Stimulated activated naive CD4-positive, alpha-beta T cell (primary cell): ENCODE data around the gene SRGAP3.
A peak's percentile ranks its signal among the peaks of the same experiment; 100 is the strongest.

Experiments
- DNase-seq, 6 experiments: peaks; one replicate each; lab custom pipeline; 2025; lab: John Stamatoyannopoulos, UW

SRGAP3 gene

DNA sequence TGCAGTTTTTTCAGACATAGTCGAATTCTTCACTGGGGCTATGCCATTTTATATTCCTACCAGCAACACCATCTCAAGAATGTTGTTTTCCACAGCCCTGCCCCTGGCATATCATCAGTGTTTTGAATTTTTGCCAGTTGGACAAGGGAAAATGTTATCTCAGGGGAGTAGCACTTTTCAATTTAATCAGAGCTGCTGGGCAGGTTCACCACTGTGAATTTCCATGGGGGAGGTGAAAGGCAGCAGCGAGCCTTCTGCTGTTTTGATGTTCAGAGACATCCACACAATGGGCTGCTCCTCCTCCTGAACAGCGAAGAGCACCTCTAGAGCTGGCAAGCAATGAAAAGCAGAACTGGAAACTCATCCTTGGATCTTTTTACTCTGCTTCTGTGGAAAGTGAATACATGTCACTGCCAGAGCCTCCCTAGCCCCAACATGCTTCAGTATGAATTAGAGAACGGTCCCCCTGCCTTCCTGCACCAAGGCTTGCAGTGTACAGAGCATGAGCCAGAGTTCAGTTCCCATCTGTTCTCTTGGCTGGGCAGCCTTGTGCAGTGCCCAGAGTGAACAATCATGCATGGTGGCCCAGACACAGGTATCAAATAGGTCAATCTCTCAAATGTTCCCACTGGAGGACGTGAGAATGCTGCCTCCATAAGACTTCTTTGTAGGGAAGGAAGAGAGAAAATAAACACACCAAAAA lies 230.0 kb downstream of the SRGAP3 start:
- no peak for DNase-seq

DNA sequence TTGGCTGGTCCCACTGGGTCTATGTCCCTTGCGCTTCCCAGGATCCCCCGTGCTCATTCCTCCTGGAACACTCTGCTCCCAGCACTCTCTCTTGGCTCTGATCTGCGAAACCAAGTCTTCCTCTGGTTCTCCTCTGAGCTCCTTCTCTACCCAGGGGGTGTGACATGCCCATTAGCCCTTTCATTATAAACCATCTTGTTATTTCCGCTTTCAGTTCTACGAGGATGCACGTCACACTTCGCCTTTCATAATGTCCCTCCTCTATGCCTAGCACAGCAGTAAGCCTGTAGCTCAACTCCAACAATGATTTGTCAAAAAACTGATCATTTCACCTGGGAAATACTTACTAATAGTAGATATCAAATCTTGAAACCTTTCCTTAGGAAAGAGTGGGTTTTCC lies 234.2 kb downstream of the SRGAP3 start:
- no peak for DNase-seq

DNA sequence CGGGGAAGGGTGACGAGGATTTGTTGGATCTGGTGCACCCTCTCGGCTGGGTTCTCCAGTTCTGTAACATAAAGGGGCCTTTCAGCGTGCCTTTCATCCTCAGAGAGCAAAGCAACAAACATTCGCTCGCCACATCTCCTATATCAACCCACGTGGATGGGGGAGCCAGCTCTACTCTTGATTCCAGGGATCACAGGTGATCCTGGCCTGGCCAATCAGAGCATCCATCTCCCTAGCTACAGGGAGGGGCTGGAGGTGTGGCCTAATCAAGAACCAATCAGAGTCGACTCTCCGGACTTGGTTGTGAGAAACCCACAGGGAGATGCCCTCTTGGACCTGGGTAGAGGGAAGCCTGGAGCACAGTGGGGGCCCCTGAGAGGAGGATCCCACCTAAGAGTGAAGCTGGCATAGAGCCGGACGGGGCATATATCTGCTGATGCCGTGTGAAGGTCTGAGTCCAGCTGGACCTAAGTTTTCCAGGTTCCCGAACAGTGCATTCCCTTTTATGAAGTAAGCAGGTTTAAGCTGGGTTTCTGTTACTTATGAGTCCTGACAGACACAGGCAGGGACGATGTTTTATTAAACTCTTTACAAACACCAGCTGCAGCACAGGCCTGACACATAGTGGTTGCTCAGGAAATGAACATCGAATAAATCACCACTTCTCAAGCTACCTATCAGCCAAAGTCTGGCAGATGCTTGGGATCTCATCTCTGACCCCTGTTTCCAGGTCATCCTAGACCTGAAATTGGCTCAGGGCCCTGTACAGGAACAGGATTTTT lies 235.5 kb downstream of the SRGAP3 start:
- DNase-seq: no peak

DNA sequence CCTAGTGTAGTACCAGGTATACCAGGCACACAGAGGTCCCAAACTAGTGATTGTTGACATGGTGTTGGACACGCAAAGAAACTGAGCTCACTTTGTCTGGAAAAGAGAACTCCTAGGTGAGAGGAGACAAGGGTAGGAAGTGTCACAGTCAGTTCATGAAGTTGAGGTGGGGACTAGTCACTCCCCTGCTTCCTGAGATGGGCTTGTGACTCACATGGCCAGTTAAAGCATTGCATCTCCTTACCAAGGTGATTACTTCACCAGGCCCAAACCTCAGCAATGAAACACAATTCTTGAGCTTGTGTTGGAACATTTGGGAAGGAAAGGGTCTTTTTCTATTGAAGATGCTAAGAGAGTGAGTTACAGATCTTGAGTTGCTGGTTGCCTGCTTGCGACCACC lies 236.9 kb downstream of the SRGAP3 start:
- no peak for DNase-seq

DNA sequence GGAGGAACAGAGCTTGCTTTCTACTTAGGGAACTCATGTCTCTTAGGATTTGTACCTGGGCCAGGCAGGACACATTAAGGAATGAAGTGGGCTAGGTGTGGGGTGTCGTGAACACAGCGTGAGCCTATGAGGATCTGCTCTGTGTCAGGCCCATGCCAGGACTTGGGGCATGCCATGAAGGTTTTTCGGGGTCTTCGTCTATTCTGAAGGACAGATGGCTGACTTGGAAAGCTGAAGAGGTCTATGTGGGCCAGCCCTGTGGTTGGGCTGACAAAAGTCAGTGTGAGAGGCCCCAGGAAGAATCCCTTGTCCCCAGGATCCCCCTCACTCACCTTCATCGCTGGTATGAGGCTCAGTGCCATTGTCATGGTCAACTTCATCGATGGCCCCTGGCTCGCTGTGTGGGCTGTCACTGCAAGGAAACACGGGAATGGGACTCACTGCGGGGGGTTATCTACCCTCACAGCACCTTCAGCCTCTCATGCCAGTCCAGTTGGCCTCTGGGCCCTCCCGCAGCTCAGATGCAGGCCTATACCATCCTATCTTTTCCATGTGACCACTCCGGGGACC lies 239.4 kb downstream of the SRGAP3 start:
- no peak for DNase-seq

DNA sequence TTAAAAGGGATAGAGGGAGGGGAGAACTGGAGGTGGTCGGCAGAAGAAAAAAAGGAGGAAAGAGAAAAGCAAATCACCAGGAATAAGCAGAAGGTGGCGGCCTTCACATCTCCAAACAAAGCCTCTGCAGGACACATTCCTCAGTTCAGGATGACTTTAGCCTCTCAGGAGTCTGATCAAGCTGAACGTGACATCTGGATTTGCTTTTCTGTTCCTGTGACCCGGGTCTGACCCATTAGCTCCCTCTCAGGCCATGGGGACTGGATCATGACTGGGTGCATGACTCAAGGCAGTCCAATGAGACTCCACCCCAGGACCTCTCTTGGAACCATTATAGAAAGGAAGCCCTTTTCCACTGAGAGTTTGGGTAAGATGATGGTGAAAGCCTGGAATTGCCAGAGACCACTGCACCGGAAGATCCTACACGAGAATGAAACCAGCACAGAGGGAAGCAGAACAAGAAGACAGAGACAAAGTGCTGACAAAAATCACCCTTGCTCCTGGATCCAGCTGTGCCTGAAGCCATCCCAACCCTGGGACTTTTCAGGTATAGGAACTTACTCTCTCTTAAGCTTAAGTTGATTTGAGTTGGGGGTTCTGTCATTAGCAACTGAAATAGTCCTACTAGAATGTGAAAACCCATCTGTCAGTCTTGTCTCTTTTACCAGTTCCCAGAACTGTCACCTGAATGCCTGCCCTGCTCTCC lies 240.7 kb downstream of the SRGAP3 start:
- DNase-seq: no peak

DNA sequence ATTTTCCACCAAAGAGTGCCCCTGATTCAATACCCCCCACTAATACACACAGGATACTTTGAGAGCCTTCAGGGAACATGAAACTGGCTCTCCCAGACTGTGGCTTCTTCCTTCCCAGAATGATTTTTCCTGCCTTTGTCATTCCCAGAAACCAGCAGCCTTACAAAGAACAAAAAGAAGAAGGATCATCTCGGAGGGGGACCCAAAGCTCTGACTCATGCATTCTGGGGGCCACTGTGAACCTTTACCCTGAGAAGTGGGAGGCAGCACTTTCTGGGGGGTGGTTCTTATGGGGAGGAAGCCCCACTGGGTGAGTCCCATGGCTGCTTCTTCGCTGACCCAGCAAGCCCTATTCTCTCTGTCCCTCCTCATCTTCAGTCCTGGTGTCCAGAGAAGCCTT lies 241.5 kb downstream of the SRGAP3 start:
- no peak for DNase-seq

DNA sequence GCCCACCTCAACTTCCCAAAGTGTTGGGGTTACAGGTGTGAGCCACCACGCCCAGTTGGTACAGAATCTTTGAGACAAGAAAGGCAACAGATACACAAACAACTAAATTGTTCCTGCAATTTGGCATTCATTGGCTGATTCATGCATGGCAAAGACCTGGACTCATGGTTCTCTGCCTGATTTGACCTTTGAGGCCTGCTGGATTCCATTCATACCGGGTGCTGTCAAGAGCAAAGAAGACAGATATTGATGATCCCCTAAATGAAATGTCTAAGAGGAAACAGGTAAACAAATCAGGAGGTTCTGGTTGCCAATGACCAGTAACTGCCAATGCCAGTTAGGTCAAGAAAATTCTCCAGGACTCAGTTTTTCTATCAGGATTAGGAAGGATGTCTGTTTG lies 242.2 kb downstream of the SRGAP3 start:
- DNase-seq: no peak

DNA sequence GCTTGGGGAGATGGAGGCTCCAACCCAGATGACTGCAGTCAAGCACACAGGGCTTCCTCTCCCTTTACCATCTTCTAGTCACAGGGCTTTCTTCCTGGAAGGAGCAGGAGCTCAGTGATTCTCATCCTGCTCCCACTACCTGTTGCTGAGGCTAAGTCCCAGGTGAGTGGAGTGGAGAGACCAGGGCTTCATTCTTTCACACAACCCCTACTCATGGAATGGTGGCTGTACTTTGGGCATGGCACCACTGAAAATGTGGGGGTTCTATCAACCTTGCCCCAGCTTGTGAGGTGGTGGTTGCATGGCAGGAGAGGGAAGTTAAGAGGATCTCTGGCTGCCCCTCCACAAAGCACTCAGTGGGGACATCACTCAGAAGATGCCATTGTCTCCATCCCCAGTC lies 249.4 kb downstream of the SRGAP3 start:
- DNase-seq: no peak

DNA sequence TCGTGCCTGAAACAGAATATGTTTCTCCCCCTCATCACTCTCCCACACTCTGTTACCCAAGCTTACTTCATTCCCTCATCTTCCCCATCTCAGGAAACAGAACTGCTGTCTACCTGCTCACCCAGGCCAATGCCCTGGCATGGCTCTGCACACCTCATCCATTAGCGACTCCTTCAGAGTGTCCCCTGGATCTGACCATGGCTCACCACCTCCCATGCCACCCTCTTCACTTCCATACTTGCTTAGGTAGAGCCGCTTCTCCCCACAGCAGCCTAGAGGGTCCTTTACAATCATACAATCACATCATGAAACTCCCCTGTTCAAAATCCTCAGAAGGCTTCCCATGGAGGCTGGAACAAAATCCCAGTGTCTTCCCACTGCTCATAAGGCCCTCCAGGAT lies 252.3 kb downstream of the SRGAP3 start:
- no peak for DNase-seq

DNA sequence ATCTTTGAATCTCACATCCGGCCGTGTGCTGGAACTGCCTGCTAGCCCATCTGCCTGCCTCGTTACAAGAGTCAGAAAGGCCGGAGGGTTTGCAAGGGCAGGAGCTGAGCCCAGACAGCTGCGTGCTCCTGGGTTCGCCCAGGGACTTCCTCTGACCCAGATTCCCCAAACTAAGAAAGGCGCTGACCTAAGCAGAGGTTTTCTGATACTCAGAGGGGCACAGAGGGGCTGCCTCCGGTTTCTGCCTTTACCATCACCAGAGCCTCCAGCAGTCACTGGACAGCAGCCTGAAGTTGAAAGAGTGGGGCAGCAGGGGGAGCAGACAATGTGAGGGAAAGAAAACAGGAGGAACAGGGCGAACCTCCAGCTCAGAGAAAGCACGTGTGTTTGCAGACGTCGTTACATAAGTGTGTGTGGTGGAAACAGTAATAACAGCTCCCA lies 252.7 kb downstream of the SRGAP3 start:
- DNase-seq: no peak

DNA sequence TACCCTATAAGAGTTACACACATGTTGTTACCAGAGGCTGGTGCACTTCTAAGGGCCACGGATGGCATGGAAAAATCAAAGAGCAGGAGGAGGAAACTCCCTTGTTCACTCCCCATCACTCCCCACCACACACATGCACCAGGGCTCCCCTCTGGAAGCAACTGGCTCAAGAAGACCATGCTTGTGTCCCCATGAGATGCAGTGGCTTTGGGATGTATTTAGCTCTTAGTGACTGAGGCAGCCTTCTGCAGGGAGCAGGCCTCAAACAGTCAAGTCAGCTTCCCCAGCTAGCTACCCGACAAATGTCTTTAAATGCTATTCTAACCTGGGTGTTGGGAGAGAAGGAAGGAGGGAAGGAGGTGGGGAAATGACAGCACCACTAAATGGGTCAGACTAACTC lies 253.2 kb downstream of the SRGAP3 start:
- DNase-seq: no peak

DNA sequence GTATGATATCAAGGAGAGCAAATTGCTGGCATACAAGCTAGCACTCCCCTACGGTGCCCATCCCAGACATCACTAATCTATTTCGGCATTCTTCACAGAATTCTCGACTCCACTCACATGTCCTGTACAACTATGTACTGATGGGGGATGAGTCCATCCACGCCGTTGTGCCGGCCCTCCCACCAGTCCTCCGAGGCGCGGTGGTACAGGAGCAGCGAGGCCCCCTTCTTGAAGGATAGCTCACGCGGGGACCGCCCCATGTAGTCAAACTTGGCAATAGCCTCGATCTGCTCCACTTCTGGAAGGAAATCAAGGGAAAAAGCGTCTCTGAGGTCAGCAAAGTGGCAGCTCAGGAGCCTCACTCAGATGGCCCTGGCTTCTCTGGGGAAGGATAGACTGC lies 255.2 kb downstream of the SRGAP3 start:
- no peak for DNase-seq

DNA sequence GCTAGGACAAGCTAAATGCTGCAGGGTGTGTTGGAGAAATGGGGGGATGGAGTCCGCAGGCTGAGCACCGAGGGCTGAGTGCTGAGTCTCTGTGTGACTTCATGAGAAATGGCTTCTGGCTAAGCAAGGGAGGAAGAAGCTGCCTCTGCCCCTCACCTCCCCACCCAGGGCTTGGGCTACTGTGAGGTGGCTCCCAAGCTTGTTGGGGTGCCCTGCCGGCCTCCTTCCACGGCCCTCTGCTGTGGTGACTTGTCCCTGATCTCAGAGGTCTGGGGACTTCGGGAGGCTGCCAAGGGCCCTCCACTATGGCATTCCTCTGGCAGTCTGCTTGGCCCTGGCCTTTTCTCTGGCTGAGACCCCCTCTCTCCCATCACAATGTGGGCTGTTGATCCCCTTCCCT lies 256.1 kb downstream of the SRGAP3 start:
- no peak for DNase-seq

DNA sequence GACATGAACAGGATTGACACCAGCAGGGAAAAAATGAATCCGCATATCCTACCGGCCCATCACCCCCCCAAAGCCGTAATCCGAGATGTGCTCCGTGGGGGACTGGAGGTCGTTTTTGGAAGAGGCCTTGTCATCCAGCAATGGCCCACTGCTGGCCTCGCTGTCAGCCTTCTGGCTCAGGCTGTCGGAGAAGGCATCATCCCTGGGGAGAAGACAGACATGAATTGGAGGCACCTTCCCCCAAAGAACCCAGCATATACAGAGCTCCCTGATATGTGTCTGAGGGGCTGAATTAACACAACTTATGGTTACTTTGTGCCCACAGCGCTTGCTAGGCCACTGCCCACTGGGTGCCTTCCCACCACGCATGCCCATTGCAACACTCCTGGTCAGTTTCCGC lies 256.6 kb downstream of the SRGAP3 start:
- DNase-seq: no peak

DNA sequence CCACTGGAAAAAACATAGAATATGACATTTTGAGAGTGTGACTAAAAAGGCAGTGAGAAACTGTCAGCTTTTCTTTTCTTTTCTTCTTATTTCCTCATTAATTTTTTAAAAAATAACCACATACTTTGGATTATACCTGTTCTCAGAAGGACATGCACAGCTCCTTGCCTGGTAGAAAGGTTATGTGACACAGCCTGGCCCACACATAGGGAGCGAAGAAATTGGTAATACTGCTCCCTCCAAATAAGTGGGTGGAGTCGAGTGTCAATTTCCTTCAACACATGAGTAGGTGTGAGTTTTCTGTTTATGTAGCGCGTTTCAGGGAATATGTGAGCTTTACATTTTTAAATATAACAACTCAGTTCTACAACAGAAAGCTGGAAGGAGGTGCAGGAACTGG lies 257.2 kb downstream of the SRGAP3 start:
- no peak for DNase-seq

DNA sequence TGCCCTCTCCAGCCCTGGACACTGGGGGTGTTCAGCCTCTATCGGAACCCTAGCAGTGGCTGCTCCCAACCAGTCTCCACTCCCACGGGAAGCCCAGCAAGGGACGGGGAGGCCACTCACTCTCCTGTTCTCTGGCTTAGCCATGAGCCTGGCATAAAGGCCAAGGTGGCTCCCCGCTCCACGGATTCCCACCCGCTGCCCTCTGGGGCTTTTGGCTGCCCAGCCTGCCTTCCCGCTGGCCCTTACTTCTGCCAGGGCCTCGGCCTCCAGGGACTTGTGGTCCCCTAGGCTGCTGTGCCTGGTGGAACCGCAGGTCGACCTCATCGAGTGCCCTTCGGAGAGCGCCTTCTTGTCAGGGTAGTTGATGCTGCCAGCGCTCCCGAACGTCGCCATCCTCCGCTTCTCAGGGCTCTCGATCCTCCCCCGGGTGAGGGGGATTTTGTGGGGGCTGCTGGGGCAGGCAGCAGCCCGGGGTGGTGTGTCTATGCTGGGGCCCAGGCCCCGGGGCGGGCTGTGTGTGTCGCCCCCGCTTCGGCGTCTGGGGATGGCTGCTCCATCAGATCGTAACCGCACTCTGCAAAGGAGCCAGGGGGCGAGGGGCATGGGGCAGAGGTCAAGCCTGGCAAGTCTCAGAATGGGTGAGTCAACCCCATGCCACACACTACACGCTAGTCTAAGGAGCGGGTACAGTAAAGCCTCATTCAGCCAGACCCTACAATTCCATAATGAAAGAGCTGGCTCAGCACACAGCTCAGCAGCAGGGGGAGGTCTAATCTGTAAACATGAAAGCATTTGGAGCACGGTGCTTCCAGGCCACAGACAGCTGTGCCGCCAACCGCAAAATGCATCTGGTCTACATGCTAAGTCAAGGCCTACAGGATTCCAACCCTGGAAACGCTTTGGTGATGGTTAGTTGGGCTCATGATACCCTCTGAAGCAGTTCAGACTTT lies 258.9 kb downstream of the SRGAP3 start:
- DNase-seq: no peak

DNA sequence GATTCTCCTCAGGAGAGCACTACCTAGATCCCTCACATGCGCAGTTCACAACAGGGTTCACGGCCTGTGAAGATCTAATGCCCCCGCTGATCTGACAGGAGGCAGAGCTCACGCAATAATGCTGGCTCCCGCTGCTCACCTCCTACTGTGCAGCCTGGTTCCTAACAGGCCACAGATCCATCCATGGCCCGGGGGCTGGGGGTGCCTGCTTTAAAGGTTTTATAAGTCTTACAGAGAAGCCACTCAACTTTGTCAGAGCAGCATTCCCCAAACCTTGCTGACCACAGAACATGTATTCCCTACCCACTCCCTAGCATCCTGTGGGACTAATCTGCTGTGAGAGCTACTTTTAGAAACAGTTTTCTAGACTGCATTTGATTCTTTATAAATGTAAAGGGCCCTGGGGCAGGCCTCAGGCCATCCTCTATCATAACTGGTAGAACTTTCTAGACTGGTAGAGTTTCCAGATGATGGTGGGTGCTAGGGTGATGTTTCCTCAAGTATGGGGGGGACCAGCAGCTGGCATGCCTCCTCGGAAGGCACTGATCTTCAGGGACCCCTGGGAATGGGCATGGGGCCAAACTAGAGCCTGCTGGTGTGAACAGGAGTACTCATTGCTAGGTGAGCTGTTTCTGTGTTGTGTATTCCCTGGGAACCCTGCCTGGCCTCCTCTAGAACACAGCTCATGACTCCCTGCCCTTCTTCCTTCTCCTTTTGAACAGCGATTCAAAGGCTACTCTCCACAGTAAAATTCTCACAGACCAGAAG lies 260.5 kb downstream of the SRGAP3 start:
- no peak for DNase-seq

DNA sequence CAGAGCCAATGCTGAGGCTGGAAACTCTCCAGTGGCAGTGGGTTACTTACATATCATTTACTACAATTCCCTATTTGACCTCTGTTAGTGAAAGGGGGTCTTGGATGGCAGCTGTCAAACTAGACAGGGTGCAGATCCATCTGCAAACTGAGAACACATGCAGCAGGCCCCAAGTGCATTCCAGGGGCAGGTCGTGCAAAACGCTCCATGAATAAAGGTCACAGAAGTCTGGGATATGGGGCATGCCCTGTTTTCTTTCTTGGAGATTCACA lies 261.1 kb downstream of the SRGAP3 start:
- no peak for DNase-seq

DNA sequence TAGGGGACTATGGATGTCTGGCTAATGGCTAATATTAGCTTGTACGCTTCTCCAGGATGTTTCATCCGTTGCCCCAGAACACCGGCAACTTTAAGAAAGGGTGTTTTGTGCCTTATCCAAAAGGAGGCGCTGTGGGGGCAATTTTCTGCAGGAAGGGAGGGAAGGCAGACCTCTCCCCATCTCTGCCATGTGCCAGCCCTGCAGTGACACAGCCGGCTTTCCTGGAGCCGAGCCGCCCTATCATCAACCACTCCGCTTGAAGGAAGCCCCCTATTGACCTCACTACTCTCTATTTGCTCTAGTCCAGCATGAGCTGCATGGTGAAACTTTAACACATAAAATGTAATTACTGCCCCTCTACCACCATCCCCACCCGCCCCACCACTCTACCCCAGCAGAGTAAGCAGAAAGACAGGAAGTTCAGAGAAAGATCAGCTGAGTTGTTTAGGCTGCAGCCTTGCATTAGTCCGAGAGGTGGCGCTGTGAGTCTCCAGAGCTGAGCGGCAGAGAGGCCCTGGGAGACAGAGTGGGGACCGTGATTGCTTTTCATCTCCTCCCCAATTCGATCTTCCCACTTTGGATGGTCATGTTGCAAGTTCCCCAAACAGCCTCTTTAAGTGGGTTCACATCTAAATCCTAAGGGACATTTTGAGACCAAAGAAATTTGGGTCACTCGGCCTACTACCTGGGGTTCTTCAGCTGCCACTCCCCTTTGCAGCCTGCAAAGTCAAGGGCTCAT lies 261.6 kb downstream of the SRGAP3 start:
- peak; percentile 13 to 67 (median 38) for DNase-seq
